Measurements from ENCODE around the gene UNC45A.

- TF ChIP-seq CTCF (IDR thresholded peaks at IDR 0.05; ENCODE audit: low read length) (no peak), EZH2phosphoT487 (IDR thresholded peaks at IDR 0.05; ENCODE audit: low read length) (no peak), EZH2 (optimal IDR thresholded peaks at IDR 0.05; ENCODE audit: low read depth, low read length) (no peak)
Measured at GRCh38 chr15:90924375-90924774, 10.7 kb upstream of the UNC45A start.

Data from MM.1S (cell line).